Omental fat pad (tissue), 4 donors: ENCODE results near the gene MYH9. TPM values are rescaled to one million over a fixed set of nuclear protein-coding genes. Genes with fewer than 3 reads are reported as not detected.
A peak's percentile ranks its signal among the peaks of the same experiment; 100 is the strongest.
"Not testable (repeated sequence)": the region's sequence is repeated elsewhere in the genome, so short reads cannot be mapped to it uniquely, and the experiment has no call there.

Experiments
- ATAC-seq: fragments of 150-250 bp; one replicate; pipeline ENCODE4 v1.9.1; 2016; ENCODE audit warnings: mild to moderate bottlenecking, moderate library complexity; ENCODE audit not compliant: low FRiP score
- DNase-seq: peaks from one replicate; pipeline ENCODE4 v3.0.0-alpha.2; 2019; ENCODE audit warnings: low spot score
- CTCF ChIP-seq, 3 donors: fragments of 450-650 bp; IDR thresholded peaks; one replicate each; pipeline ENCODE4 v1.5.1; 2016 to 2017; ENCODE audit warnings: antibody characterized with exemption in 3 of 3, mild to moderate bottlenecking in 3 of 3, moderate library complexity in 2 of 3
- total RNA-seq, 4 donors: library from RNA; depleted of rRNA; stranded (reverse); fragments of >200 nt; gene quantifications; one replicate each; pipeline ENCODE4 v1.1.0, GENCODE V29; 2016

MYH9 gene
- total RNA-seq, 4 donors from 2014 or later, result 225 to 463 (median 370) TPM

- DNase-seq (no peak), ATAC-seq (no peak)
- no peak for TF ChIP-seq CTCF (IDR thresholded peaks at IDR 0.05)
Measured at GRCh38 chr22:36257308-36257707, 130.5 kb downstream of the MYH9 start.

DNA sequence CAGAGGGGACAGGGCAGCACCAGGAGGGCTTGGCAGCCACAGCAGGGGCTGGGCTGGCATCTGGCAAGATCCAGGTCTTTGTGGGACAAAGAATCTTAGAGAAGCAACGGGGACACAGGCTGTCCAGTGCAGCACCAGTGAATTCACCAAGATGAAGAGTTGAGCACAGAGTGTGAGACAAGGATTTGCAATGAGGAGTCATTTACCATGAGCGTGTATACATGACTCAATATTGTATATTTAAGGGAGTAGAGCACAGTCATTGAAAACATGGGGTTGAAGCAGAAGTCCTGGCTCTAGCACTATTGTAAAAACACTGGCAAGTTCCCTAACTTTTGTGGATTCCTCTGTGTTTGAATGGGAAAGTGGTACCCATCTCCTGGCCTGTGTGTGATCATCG, 131.3 kb downstream of the MYH9 start:
- ATAC-seq (no peak), DNase-seq (no peak)
- no peak for TF ChIP-seq CTCF (IDR thresholded peaks at IDR 0.05)

- DNase-seq, ATAC-seq: not testable (repeated sequence)
Measured at GRCh38 chr22:36255572-36255971, 132.2 kb downstream of the MYH9 start.

- TF ChIP-seq CTCF (IDR thresholded peaks at IDR 0.05), result no peak
- ATAC-seq, result peak; percentile 51
Measured at GRCh38 chr22:36253523-36254490, 134.0 kb downstream of the MYH9 start.

DNA sequence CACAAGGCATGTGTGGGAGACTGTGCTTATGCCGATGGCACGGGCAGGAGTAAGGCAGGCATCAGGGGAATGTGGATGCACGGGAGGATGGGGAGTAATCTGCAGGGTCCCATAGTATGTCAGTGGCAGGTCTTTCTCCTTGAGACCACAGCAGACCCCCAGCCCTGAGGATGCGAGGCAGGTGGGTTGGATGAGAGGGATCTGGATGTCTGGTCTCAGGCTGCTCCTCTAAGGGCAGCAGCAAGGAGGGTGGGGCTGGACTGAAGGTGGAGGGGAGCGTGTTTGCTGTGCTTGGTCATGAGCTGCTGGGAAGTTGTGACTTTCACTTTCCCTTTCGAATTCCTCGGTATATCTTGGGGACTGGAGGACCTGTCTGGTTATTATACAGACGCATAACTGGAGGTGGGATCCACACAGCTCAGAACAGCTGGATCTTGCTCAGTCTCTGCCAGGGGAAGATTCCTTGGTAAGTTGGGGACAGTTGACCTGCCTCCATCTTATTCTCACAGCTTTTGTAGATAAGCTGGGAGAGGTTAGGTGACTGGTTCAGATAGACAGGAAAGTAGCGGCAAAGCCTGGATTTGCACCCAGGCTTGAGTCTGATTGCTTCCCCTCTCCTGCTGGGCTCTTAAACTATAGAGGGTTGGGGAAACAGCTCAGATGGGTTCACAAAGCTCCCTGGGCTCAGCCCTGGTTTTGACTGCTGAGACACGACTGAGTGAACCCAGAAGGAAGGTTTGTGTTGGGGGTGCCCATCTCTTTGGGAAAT, 134.8 kb downstream of the MYH9 start, which contains the start of gene APOL1:
APOL1 (plus strand) TSS at position 380 of the 769 bp plus-strand sequence. CDS start 1,823 bp downstream, outside the sequence.
- TF ChIP-seq CTCF (IDR thresholded peaks at IDR 0.05), result no peak
- ATAC-seq (peak; percentile 76), DNase-seq (no peak)

More at GRCh38 chr22:36253523-36254490, 134.0 kb downstream of the MYH9 start:
- no peak for DNase-seq

DNA sequence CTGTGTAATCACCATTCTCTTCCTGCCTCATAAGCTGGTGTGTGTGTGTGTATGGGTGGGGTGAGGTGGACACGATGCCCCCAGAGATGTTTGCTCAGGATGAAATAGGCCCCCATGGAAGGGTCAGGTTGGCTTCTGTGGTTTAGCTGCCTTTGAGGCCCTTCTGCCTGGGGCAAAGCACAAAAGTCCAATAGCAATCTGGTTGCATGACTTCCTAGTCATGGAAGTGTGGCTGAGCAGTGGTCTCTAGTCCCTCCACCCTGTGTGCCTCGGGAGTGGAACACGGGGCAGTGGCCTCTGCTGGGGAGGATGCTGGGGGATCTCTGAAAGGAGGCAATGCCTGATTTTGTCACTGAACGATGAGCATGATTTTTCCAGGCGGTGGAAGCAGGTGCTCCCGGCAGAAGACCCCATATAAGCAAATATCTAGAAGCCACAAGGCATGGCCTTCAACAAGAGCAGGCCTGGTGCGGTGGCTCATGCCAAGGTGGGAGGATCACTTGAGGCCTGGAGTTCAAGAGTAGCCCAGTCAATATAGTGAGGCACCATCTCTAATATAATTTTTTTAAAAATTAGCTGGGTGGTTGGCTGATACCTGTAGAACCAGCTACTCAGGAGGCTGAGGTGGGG, 135.7 kb downstream of the MYH9 start:
- DNase-seq, ATAC-seq: not testable (repeated sequence)

DNA sequence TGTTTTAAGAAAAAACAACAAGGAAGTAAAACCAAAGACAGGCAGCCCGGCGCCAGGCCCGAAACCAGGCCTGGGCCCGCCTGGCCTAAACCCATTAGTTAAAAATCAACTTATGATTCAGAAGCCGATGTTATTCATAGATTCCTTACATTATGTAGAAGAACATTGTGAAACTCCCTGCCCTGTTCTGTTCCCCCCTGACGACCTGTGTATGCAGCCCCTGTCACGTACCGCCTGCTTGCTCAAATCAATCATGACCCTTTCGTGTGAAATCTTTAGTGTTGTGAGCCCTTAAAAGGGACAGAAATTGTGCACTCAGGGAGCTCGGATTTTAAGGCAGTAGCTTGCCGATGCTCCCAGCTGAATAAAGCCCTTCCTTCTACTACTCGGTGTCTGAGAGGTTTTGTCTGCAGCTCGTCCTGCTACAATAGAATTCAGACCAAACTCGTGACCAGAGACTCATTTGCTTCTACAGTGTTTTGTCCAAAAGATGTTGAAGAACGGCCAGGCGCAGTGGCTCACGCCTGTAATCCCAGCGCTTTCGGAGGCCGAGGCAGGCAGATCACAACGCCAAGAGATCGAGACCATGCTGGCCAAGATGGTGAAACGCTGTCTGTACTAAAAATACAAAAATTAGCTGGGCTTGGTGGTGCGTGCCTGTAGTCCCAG, 137.3 kb downstream of the MYH9 start:
- not testable (repeated sequence) for ATAC-seq, DNase-seq

DNA sequence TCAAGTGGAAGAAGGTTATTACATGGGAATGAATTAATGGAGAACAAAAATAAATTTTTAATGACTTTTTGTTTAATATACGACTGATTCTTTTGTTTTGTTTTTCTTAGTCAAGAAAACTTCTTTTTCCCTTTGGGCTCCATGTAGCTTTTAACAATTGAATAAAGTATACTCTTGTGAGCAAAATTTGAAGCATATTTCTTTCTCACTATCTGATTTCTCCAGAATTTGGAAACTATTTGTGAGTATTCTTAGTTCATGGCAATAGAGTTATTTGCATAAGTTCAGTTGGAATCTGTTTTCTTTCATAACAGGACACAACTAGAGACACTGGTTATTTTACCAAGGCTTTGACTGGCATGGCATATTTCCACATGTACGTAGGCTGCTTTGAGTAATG, 138.6 kb downstream of the MYH9 start:
- TF ChIP-seq CTCF (IDR thresholded peaks at IDR 0.05), result no peak
- no peak for ATAC-seq
- no peak for DNase-seq
